Liver (tissue), 9 donors: ENCODE data around the gene KL. TPM values are rescaled to one million over a fixed set of nuclear protein-coding genes. Genes with fewer than 3 reads are reported as not detected.

Experiments used
- DNase-seq: peaks from one replicate; pipeline ENCODE4 v3.0.0-alpha.2; 2017; ENCODE audit warnings: low spot score
- H3K27ac ChIP-seq, 2 donors: one replicate each; pipeline ENCODE4 v1.7.0; 2013; ENCODE audit warnings: inconsistent platforms in 2 of 2, low read length in 2 of 2, control low read depth in 1 of 2, low read depth in 1 of 2, mild to moderate bottlenecking in 1 of 2
- H3K27me3 ChIP-seq, 4 donors: one replicate each; pipeline versions ENCODE4 v1.6.1 to v1.7.0; 2013; ENCODE audit warnings: low read length in 3 of 4, inconsistent platforms in 1 of 4, mild to moderate bottlenecking in 1 of 4, moderate library complexity in 1 of 4; ENCODE audit not compliant: control insufficient read depth in 4 of 4, insufficient read depth in 4 of 4
- H3K36me3 ChIP-seq, 4 donors: one replicate each; pipeline versions ENCODE4 v1.6.1 to v1.7.0; 2013; ENCODE audit warnings: low read length in 3 of 4, mild to moderate bottlenecking in 3 of 4, low read depth in 1 of 4, moderate library complexity in 1 of 4; ENCODE audit not compliant: control insufficient read depth in 4 of 4, insufficient read depth in 3 of 4
- H3K4me1 ChIP-seq, 4 donors: one replicate each; pipeline versions ENCODE4 v1.6.1 to v1.7.0; 2013; ENCODE audit warnings: low read length in 3 of 4, mild to moderate bottlenecking in 3 of 4, moderate library complexity in 1 of 4; ENCODE audit not compliant: control insufficient read depth in 4 of 4, insufficient read depth in 4 of 4
- H3K4me3 ChIP-seq, 3 donors: one replicate each; pipeline versions ENCODE4 v1.6.1 to v1.7.0; 2013; ENCODE audit warnings: low read length in 3 of 3, control low read depth in 1 of 3, low read depth in 1 of 3, mild to moderate bottlenecking in 1 of 3
- H3K9ac ChIP-seq, 2 donors: one replicate each; pipeline ENCODE4 v1.7.0; 2013; ENCODE audit warnings: low read length in 2 of 2, mild to moderate bottlenecking in 2 of 2, moderate library complexity in 2 of 2, control low read depth in 1 of 2, low read depth in 1 of 2
- H3K9me3 ChIP-seq, 4 donors: one replicate each; pipeline versions ENCODE4 v1.6.1 to v1.7.0; 2013; ENCODE audit warnings: low read length in 3 of 4; ENCODE audit not compliant: control insufficient read depth in 4 of 4
- CTCF ChIP-seq: fragments of 150-350 bp; IDR thresholded peaks from 2 replicates; pipeline ENCODE4 v1.5.1; 2017; ENCODE audit warnings: improper control_type of control experiment, low read depth, low read length; ENCODE audit not compliant: missing input control
- EGR1 ChIP-seq, 2 donors: IDR thresholded peaks; 2 replicates each; pipeline ENCODE4 v1.6.1; 2016 to 2018; ENCODE audit warnings: antibody characterized with exemption in 2 of 2, low read depth in 2 of 2
- FOXA1 ChIP-seq: IDR thresholded peaks from 2 replicates; pipeline ENCODE4 v1.6.1; 2016; ENCODE audit warnings: antibody characterized with exemption
- FOXA2 ChIP-seq: IDR thresholded peaks from 2 replicates; pipeline ENCODE4 v1.6.1; 2016; ENCODE audit warnings: antibody characterized with exemption
- GABPA ChIP-seq, 2 donors: IDR thresholded peaks in 1 of 2; conservative IDR thresholded peaks in 1 of 2; 2 replicates each; pipeline ENCODE4 v1.6.1; 2016; ENCODE audit warnings: antibody characterized with exemption in 2 of 2, mild to moderate bottlenecking in 1 of 2, moderate library complexity in 1 of 2
- HNF4A ChIP-seq, 2 donors: conservative IDR thresholded peaks; 2 replicates each; pipeline ENCODE4 v1.6.1; 2016; ENCODE audit warnings: antibody characterized with exemption in 2 of 2, mild to moderate bottlenecking in 2 of 2
- HNF4G ChIP-seq: IDR thresholded peaks from 2 replicates; pipeline ENCODE4 v1.6.1; 2016; ENCODE audit warnings: antibody characterized with exemption
- JUND ChIP-seq, 2 donors: IDR thresholded peaks; 2 replicates each; pipeline ENCODE4 v1.6.1; 2016; ENCODE audit warnings: antibody characterized with exemption in 2 of 2
- MAX ChIP-seq: IDR thresholded peaks from 2 replicates; pipeline ENCODE4 v1.6.1; 2016; ENCODE audit warnings: antibody characterized with exemption
- NR2F2 ChIP-seq: IDR thresholded peaks from 2 replicates; pipeline ENCODE4 v1.6.1; 2016; ENCODE audit warnings: antibody characterized with exemption
- RAD21 ChIP-seq, 2 donors: IDR thresholded peaks; 2 replicates each; pipeline ENCODE4 v1.6.1; 2016; ENCODE audit warnings: antibody characterized with exemption in 2 of 2, mild to moderate bottlenecking in 2 of 2
- REST ChIP-seq: IDR thresholded peaks from 2 replicates; pipeline ENCODE4 v1.6.1; 2016; ENCODE audit warnings: antibody characterized with exemption, mild to moderate bottlenecking
- RXRA ChIP-seq, 2 donors: IDR thresholded peaks; 2 replicates each; pipeline ENCODE4 v1.6.1; 2017 to 2018; ENCODE audit warnings: antibody characterized with exemption in 2 of 2, mild to moderate bottlenecking in 1 of 2
- SP1 ChIP-seq: IDR thresholded peaks from 2 replicates; pipeline ENCODE4 v1.6.1; 2018; ENCODE audit warnings: antibody characterized with exemption, mild to moderate bottlenecking
- TAF1 ChIP-seq: conservative IDR thresholded peaks from 2 replicates; pipeline ENCODE4 v1.6.1; 2016; ENCODE audit warnings: antibody characterized with exemption, mild to moderate bottlenecking
- YY1 ChIP-seq: IDR thresholded peaks from 2 replicates; pipeline ENCODE4 v1.6.1; 2016; ENCODE audit warnings: antibody characterized with exemption, mild to moderate bottlenecking
- WGBS: extraction: QIAGEN DNeasy Blood & Tissue Kit; methylation state at CpG from one replicate; pipeline ENCODE4 v1.1.7; 2013; 5-methylcytosine and 5-hydroxymethylcytosine counted together
- polyA plus RNA-seq, 2 donors: library from polyadenylated mRNA; stranded (reverse) in 1 of 2; unstranded in 1 of 2; fragments of 200-250 nt in 1 of 2; fragments of >200 nt in 1 of 2; fragmentation: Nextera tagmentation in 1 of 2; extraction: Ambion mirVana in 1 of 2; gene quantifications; one replicate each; pipeline versions ENCODE4 v1.2.1 to v1.2.3, GENCODE V29; 2013 to 2015
- total RNA-seq, 2 donors: library from RNA; depleted of rRNA; stranded (reverse); fragments of >200 nt; gene quantifications; one replicate each; pipeline ENCODE4 v1.2.3, GENCODE V29; 2014
- donor health status: healthy.
- donor health status: healthy.
- donor health status: healthy.
- donor health status: healthy.
- donor health status: healthy.

Gene KL
- total and polyA plus RNA-seq, 4 donors = 0.13 to 0.92 (median 0.28) TPM

GRCh38 chr13:33080972-33081590 lies 64.9 kb downstream of the KL start:
- H3K9ac ChIP-seq = no peak overlapping the region
- no peak for TF ChIP-seq NR2F2
- no peak for TF ChIP-seq HNF4G
- TF ChIP-seq TAF1 = no peak
- no peak for TF ChIP-seq RXRA (IDR thresholded peaks at IDR 0.05)
- DNase-seq = no peak
- H3K4me3 ChIP-seq = no peak overlapping the region
- H3K27ac ChIP-seq = no peak overlapping the region
- no peaks in the 10 kb centered on the region for H3K27me3 ChIP-seq
- H3K36me3 ChIP-seq = no peaks in the 10 kb centered on the region
- no peaks in the 10 kb centered on the region for H3K9me3 ChIP-seq
- WGBS = 65% methylated on average over 5 of the region's 5 CpGs
- no peaks in the 10 kb centered on the region for H3K4me1 ChIP-seq

- Histone ChIP-seq H3K27ac (no peak overlapping the region), H3K4me1 (no peaks in the 10 kb centered on the region), H3K4me3 (no peak overlapping the region), H3K27me3 (no peaks in the 10 kb centered on the region), H3K9ac (no peak overlapping the region), H3K36me3 (no peaks in the 10 kb centered on the region), H3K9me3 (no peaks in the 10 kb centered on the region)
- no peak for DNase-seq
- WGBS = 59% methylated on average over 1 of the region's 1 CpG
- TF ChIP-seq NR2F2 = no peak
- no peak for TF ChIP-seq CTCF
Measured at GRCh38 chr13:33081666-33082065, 65.4 kb downstream of the KL start.

- H3K4me1 ChIP-seq = no peaks in the 10 kb centered on the region
- no peaks in the 10 kb centered on the region for H3K9me3 ChIP-seq
- H3K9ac ChIP-seq = no peak overlapping the region
- no peaks in the 10 kb centered on the region for H3K36me3 ChIP-seq
- 91% methylated on average over 1 of the region's 1 CpG for WGBS
- no peak overlapping the region for H3K4me3 ChIP-seq
- DNase-seq = no peak
- H3K27me3 ChIP-seq = no peaks in the 10 kb centered on the region
- TF ChIP-seq NR2F2 (no peak), YY1 (no peak)
- no peak overlapping the region for H3K27ac ChIP-seq
Measured at GRCh38 chr13:33083054-33083453, 66.8 kb downstream of the KL start.

- H3K9me3 ChIP-seq = no peaks in the 10 kb centered on the region
- H3K36me3 ChIP-seq = no peaks in the 10 kb centered on the region
- no peak overlapping the region for H3K27ac ChIP-seq
- no peak overlapping the region for H3K4me3 ChIP-seq
- 85% methylated on average over 9 of the region's 9 CpGs for WGBS
- H3K4me1 ChIP-seq = no peaks in the 10 kb centered on the region
- H3K9ac ChIP-seq = no peak overlapping the region
- no peaks in the 10 kb centered on the region for H3K27me3 ChIP-seq
- no peak for DNase-seq
- no peak for TF ChIP-seq FOXA2
- TF ChIP-seq FOXA1 = no peak
- TF ChIP-seq GABPA (IDR thresholded peaks at IDR 0.05 in 1 of 2, conservative IDR thresholded peaks at IDR 0.05 in 1 of 2) = no peak
- no peak for TF ChIP-seq HNF4A (conservative IDR thresholded peaks at IDR 0.05)
- no peak for TF ChIP-seq NR2F2
- TF ChIP-seq CTCF = no peak
- TF ChIP-seq MAX = no peak
- TF ChIP-seq YY1 = no peak
- TF ChIP-seq JUND (IDR thresholded peaks at IDR 0.05) = no peak
- TF ChIP-seq TAF1 = no peak
- TF ChIP-seq HNF4G = no peak
- TF ChIP-seq EGR1 (IDR thresholded peaks at IDR 0.05; ENCODE audit: low read depth in 2 of 2) = no peak
- no peak for TF ChIP-seq REST
- no peak for TF ChIP-seq SP1
- TF ChIP-seq RAD21 (IDR thresholded peaks at IDR 0.05) = no peak
- TF ChIP-seq RXRA (IDR thresholded peaks at IDR 0.05) = no peak
Measured at GRCh38 chr13:33087091-33087490, 70.9 kb downstream of the KL start.
